ENCODE data around the gene C14orf93.

C14orf93 gene

GRCh38 chr14:23024612-23025075 is 14.7 kb upstream of the C14orf93 start:
- Histone ChIP-seq H3K79me2 (ENCODE audit: insufficient read depth, low read length) (peaks cover 5% of the 10 kb centered on the region; the same call in 1 of the 2 replicates), H3K9me3 (ENCODE audit: insufficient read depth, low read depth, low read length) (no peaks in the 10 kb centered on the region), H3K27me3 (ENCODE audit: insufficient read depth, low read length, poor library complexity, severe bottlenecking) (no peaks in the 10 kb centered on the region), H3K36me3 (ENCODE audit: insufficient read depth, low read length) (no peaks in the 10 kb centered on the region; the same call in 1 of the 2 replicates), H4K20me1 (ENCODE audit: insufficient read depth, low read length, poor library complexity, severe bottlenecking) (peaks cover 10% of the 10 kb centered on the region), H3K9me2 (replicated peaks; ENCODE audit: low read depth, low read length) (no peaks in the 10 kb centered on the region), H3F3A (ENCODE audit: low read depth) (no peaks in the 10 kb centered on the region), H3K4me3 (ENCODE audit: low read length, poor library complexity, severe bottlenecking) (no peak overlapping the region), H3K4me2 (ENCODE audit: low read depth, low read length, poor library complexity, severe bottlenecking) (peak overlapping the region; percentile 36), H2AFZ (ENCODE audit: low read length) (no peak overlapping the region), H3K4me1 (ENCODE audit: insufficient read depth, low read length, poor library complexity, severe bottlenecking) (peaks cover 30% of the 10 kb centered on the region), H3K9ac (ENCODE audit: low read depth, low read length, poor library complexity, severe bottlenecking) (no peak overlapping the region)
- TF ChIP-seq EZH2phosphoT487 (IDR thresholded peaks at IDR 0.05; ENCODE audit: borderline replicate concordance): no peak
- TF ChIP-seq, protein P1, sequence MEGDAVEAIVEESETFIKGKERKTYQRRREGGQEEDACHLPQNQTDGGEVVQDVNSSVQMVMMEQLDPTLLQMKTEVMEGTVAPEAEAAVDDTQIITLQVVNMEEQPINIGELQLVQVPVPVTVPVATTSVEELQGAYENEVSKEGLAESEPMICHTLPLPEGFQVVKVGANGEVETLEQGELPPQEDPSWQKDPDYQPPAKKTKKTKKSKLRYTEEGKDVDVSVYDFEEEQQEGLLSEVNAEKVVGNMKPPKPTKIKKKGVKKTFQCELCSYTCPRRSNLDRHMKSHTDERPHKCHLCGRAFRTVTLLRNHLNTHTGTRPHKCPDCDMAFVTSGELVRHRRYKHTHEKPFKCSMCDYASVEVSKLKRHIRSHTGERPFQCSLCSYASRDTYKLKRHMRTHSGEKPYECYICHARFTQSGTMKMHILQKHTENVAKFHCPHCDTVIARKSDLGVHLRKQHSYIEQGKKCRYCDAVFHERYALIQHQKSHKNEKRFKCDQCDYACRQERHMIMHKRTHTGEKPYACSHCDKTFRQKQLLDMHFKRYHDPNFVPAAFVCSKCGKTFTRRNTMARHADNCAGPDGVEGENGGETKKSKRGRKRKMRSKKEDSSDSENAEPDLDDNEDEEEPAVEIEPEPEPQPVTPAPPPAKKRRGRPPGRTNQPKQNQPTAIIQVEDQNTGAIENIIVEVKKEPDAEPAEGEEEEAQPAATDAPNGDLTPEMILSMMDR (conservative IDR thresholded peaks at IDR 0.05; ENCODE audit: low read length): no peak

DNA sequence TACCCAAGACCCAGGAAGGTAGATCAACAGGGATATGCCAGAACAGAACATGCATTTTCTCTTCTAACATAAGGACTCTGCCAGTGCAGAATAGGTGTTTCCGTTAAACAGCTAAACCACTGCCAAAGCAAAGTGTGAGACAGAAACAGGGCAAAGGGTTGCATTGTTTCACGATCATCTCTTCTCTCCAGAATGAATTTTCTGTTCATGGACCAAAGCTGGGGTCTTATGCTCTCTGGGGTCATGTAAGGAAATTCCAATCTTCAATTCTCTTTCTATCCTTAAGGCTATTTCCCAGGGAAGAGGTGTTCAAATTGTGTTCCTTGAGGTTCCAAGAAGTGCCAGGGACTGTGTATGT is 13.8 kb upstream of the C14orf93 start:
- H3K4me1 ChIP-seq (ENCODE audit: insufficient read depth, low read length, poor library complexity, severe bottlenecking): peaks cover 22% of the 10 kb centered on the region
- H3K9me3 ChIP-seq (ENCODE audit: insufficient read depth, low read depth, low read length): no peaks in the 10 kb centered on the region
- no peaks in the 10 kb centered on the region for H3K9me2 ChIP-seq (replicated peaks; ENCODE audit: low read depth, low read length)
- no peak overlapping the region for H3K9ac ChIP-seq (ENCODE audit: low read depth, low read length, poor library complexity, severe bottlenecking)
- H3K27me3 ChIP-seq (ENCODE audit: insufficient read depth, low read length, poor library complexity, severe bottlenecking): no peaks in the 10 kb centered on the region
- no peaks in the 10 kb centered on the region for H3F3A ChIP-seq (ENCODE audit: low read depth)
- no peak overlapping the region for H3K4me3 ChIP-seq (ENCODE audit: low read length, poor library complexity, severe bottlenecking)
- no peaks in the 10 kb centered on the region; the same call in 1 of the 2 replicates for H3K36me3 ChIP-seq (ENCODE audit: insufficient read depth, low read length)
- H4K20me1 ChIP-seq (ENCODE audit: insufficient read depth, low read length, poor library complexity, severe bottlenecking): peaks cover 7% of the 10 kb centered on the region
- H2AFZ ChIP-seq (ENCODE audit: low read length): no peak overlapping the region
- no peaks in the 10 kb centered on the region; the same call in 1 of the 2 replicates for H3K79me2 ChIP-seq (ENCODE audit: insufficient read depth, low read length)
- H3K4me2 ChIP-seq (ENCODE audit: low read depth, low read length, poor library complexity, severe bottlenecking): no peak overlapping the region
- no peak for TF ChIP-seq EZH2phosphoT487 (IDR thresholded peaks at IDR 0.05; ENCODE audit: borderline replicate concordance)
- TF ChIP-seq, protein P1 (conservative IDR thresholded peaks at IDR 0.05; ENCODE audit: low read length): no peak

DNA sequence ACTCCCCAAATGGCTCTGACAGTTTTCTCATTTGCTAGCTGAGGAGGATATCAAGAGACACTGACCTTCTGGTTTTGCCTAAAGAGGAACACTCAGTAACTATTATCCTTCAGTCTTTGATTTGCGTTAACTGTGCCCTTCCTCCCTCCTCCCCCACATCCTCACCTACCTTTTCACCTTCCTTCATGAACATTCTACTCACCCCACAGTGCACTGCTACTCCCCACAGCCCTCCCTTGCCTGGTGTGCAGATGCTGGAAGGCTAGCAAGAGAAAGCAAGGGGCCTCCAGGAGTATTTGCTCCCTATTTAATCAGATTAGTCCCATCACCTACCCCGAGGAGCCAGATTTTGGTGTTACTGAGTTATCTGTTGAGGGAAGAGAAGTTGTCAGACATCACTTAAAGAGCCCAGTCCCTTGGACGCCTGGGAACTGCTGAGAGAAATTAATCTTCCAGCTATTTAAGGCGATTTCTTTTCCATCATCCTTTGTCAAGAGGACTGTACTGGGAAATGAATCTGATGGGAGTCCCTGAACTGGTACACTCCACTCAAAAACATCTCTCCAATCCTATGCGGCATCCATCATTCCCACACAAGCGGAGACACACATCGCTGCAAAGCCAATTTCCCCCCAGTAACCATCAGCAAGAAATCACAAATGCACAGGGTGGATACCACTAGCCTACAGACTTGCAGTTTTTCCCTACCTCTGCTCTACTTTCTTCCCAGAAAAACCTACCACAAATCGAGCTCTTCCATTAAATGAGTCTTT is 13.3 kb upstream of the C14orf93 start:
- H3K27me3 ChIP-seq (ENCODE audit: insufficient read depth, low read length, poor library complexity, severe bottlenecking): no peaks in the 10 kb centered on the region
- no peak overlapping the region for H3K9ac ChIP-seq (ENCODE audit: low read depth, low read length, poor library complexity, severe bottlenecking)
- no peaks in the 10 kb centered on the region for H3K79me2 ChIP-seq (ENCODE audit: insufficient read depth, low read length)
- H3K4me2 ChIP-seq (ENCODE audit: low read depth, low read length, poor library complexity, severe bottlenecking): no peak overlapping the region
- TF ChIP-seq, protein P1 (conservative IDR thresholded peaks at IDR 0.05; ENCODE audit: low read length): no peak
- TF ChIP-seq EZH2phosphoT487 (IDR thresholded peaks at IDR 0.05; ENCODE audit: borderline replicate concordance): no peak
- no peaks in the 10 kb centered on the region for H3F3A ChIP-seq (ENCODE audit: low read depth)
- H3K4me3 ChIP-seq (ENCODE audit: low read length, poor library complexity, severe bottlenecking): no peak overlapping the region
- H4K20me1 ChIP-seq (ENCODE audit: insufficient read depth, low read length, poor library complexity, severe bottlenecking): peaks cover 2% of the 10 kb centered on the region
- H3K4me1 ChIP-seq (ENCODE audit: insufficient read depth, low read length, poor library complexity, severe bottlenecking): peaks cover 17% of the 10 kb centered on the region
- no peaks in the 10 kb centered on the region; the same call in 1 of the 2 replicates for H3K36me3 ChIP-seq (ENCODE audit: insufficient read depth, low read length)
- no peaks in the 10 kb centered on the region for H3K9me3 ChIP-seq (ENCODE audit: insufficient read depth, low read depth, low read length)
- H3K9me2 ChIP-seq (replicated peaks; ENCODE audit: low read depth, low read length): no peaks in the 10 kb centered on the region
- no peak overlapping the region for H2AFZ ChIP-seq (ENCODE audit: low read length)
